HG03095 (cell line): Measurements from ENCODE around the gene SRRM4.

Experiments used
- ATAC-seq: cut with Tn5 transposase; IDR thresholded peaks from one replicate; pipeline ENCODE4 v1.9.1; 2021; ENCODE audit warnings: moderate library complexity; ENCODE audit not compliant: unreplicated experiment

The SRRM4 gene

DNA sequence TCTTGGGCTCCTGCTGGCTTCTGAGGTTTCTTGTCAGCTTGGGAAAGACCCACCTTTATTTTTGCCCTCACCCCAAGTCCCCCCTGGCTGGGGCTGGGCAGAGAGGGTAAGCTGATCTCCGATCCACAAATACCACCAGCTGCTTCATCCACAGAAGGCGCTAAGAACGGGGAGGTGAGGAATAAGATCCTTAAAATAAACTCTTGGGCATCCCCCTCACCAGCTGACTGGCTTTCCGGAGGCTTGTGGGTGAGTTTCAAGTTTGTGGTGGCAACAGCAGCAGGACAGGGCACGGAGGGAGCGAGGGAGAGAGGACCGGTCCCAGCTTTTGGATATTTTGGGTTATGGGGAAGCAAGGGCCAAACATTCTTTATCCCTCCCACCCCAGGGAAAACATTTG, 176.6 kb downstream of the SRRM4 start:
- ATAC-seq, result no peak

DNA sequence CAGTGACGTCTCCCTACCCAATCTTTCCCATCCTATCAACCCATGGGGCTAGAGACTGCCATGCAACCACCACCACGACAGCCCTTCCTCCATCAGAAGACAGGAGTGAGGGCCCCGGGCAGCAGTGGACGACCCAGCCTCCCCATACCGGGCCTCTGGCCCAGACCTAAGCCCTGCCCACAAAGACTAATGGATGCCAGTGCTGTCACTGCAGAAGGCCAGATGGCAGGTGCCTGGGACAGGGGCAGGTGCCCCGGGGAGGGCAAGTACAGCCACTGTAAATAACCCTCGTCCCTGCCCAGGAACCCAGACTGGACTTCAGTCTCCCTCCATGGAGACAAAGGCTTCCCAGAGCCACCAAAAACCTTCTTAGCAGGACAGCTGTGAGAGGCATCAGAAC, 177.1 kb downstream of the SRRM4 start:
- no peak for ATAC-seq

- ATAC-seq, result no peak
Observed at GRCh38 chr12:119159844-119160243, 178.5 kb downstream of the SRRM4 start.

DNA sequence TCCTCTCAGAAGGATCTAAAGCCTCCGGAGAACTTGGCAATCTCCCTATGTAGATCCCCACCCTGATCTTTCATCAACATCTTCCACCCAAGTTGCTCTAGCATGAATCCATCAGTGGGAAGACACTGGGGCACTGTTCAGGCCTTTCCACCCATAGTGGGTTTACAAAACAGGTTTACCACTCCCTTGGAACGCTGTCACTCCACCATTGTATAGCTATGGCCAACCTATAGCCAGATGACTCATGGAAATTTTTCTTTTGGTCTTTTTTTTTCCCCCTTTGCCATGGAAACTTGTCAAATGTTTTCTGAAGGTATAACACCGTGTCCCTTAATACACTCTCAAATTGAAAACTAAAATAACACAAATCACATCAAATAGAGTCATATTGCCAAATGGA, 186.6 kb downstream of the SRRM4 start:
- no peak for ATAC-seq

- no peak for ATAC-seq
Observed at GRCh38 chr12:119168721-119169120, 187.4 kb downstream of the SRRM4 start.

GRCh38 chr12:119169150-119169549, 187.8 kb downstream of the SRRM4 start:
- ATAC-seq, result no peak

- no peak for ATAC-seq
Observed at GRCh38 chr12:119171291-119171690, 189.9 kb downstream of the SRRM4 start.

DNA sequence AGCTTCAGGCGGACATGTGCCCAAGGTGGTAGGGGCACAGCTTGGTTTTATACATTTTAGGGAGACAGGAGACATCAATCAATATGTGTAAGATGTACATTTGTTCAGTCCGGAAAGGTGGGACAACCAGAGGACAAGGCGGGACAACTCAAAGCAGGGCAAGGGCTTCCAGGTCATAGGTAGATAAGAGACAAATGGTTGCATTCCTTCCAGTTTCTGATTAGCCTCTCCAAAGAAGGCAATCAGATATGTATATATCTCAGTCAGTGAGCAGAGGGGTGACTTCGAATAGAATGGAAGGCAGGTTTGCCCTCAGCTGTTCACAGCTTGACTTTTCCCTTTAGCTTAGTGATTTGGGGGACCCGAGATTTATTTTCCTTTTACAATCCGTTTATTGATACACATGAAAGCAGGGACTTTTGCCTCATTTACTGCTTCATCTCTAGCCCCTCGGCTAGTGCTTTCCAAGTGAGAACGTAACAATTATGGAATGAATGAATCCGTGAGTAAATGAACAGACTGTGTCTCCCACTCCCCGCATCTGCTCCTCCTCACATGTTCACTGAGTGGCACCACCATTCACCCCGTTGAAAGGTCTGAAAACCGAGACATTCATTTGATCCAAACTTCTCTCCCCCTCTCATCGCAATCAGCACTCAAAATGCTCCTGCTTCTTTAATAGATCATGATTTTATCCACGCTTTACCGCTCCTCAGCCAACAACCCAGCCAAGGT, 190.5 kb downstream of the SRRM4 start:
- no peak for ATAC-seq

- ATAC-seq, result no peak
Observed at GRCh38 chr12:119175081-119175480, 193.7 kb downstream of the SRRM4 start.

DNA sequence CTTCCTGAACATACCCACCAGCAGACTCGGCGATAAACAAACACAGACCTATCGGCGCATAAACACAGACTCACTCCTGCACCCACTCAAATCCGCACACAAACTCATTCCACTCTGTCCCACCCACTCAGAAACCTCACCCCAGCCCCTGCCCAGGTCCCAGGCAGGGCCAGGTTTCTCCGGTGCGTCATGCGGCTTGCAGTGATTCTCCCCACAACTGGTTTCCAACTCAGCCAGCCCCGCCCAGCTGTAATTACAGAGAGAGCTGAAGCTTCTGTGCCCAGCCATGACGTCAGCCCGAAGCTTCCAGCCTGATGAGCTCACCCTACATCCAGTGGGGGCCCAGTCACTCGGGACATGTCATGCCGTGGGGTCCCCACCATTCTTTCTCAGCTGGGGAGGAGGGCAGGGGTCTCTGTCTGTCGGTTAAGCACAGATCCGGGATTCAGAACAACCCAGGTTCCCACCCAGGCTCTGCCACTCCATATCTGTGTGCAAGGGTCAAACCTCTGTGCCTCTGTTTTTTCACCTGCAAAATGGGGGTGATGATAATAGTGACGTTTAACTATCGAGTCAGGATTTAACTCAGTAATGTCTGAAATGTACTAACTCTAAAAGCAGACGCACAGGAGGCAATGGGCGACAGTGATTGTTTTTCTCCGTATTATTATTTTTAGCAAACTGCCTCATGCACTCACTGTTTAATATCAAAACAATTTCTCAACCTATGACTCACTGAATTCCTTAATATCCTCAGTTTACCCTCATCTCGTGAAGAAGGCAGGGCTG, 195.1 kb downstream of the SRRM4 start:
- ATAC-seq, result no peak

- ATAC-seq, result no peak
Observed at GRCh38 chr12:119177056-119177325, 195.7 kb downstream of the SRRM4 start.

DNA sequence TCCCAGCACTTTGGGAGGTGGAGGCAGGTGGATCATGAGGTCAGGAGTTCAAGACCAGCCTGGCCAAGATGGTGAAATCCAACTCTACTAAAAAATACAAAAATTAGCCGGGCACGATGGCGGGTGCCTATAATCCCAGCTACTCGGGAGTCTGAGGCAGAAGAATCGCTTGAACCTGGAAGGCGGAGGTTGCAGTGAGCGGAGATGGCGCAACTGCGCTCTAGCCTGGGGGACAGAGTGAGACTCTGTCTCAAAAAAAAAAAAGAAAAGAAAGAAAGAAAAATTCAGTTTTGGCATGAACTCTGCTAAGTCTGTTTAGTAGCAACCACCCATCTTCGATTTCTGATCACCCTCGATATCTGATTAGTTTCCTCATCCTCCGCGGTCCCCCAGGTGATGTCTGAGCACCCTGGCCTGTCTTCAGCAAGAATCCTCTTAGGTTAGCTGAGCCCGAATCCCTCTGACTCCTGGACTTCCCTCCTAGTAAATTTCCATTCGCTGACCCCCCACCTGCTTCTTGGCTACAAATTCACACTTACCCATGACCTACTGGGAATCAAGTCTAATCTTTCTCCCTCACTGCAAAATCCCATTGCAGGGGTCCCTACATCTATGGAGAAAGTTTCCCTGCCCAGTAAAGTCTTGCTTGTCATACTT, 196.5 kb downstream of the SRRM4 start:
- no peak for ATAC-seq

- ATAC-seq, result no peak
Observed at GRCh38 chr12:119178544-119179334, 197.4 kb downstream of the SRRM4 start, which contains the start of gene HSPB8. Gene HSPB8, plus strand, starts transcription at chr12:119178931. Its CDS starts 382 bp downstream, at chr12:119179313.

GRCh38 chr12:119179335-119180021, 198.1 kb downstream of the SRRM4 start:
- ATAC-seq, result no peak

GRCh38 chr12:119180380-119181040, 199.2 kb downstream of the SRRM4 start:
- ATAC-seq, result no peak

- ATAC-seq, result no peak
Observed at GRCh38 chr12:119181202-119181601, 199.9 kb downstream of the SRRM4 start.

DNA sequence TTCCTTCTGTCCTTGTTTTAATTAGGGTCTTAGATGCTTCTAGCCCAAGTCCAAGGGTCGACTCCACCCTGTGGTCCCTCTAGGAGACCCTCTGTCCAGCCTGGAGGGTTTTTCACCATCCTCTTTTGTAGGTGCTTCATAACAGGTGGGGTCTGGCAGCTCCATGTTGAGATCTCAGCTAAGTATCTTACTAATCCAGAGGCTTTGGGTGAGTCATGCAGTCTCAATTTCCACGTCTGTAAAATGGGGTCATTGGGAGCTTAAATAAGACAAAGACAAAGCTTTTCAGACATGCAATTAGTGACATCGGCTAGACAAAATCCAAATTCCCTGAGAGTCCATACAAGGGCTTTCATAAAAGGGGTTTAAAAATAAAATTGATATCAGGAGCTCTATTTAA, 200.6 kb downstream of the SRRM4 start:
- no peak for ATAC-seq

DNA sequence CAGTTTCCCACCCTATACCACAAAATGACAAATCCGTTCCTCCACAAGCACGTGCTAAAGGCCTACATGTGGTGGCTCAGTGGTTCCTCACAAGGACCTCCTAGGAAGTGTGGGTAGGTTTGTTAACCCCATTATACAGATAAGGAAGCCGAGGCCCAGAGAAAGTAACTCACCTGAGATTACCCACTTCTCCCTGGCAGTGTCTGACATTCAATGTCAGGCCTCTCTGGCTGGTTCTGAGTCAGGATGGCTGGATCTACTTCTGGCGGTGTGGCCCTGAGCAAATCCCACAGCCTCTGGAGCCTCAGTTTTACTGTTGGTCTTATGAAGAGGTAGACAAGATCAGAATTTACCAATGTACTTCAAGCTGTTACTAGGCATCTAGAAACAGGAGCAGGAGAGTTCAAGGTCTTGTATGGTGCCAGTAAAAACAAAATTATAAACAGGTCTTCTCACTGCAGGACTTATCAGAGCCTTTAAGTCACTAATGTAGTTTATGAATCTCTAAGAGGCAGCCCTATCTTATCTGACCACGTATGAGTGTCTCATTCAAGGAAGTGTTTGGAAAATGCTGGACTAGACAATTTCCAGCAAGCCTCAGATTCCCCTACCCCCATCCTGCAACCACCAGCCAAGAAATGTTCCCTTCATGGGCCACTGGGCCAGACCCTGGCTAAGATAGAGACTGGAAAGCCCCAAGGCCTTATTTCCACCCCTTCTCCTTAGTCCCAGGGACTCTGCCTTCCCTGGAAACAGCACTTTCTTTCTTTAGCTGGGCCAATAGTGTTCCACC, 201.6 kb downstream of the SRRM4 start:
- ATAC-seq, result no peak

DNA sequence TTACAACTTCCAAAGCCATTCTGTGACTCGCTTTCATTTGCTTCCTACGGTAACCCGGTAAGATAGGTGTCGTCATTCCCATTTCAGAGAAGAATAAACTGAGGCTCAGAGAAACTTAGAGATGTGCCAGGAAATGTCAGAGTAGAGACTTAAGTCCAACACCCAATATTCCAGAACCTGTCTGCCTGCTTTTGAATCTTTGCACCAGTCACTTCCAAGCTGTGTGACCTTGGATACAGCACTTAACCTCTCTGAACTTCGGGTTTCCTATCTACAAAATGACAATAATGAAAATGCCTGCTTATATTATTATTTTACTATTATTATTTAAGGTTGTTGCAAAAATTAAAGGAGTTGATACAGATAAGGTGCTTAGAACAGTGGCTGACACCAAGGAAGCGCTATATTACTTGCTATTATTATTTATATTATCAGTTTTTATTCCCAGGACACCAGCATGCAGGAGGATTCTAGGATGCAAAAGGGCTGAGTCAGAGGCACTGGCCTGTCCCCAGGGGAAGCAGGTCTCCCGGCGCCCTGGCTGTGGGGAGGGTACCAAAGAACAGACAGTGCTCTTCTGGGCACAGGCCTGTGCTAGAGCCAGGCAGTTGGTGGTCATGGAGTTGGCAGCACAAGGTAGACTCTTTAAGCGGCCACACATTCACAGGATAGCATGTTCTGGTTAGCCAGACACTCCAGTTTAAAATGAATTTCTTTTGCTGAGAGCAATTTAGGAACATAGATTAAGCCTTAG, 202.8 kb downstream of the SRRM4 start:
- ATAC-seq, result no peak
